GM11168 (cell line): ENCODE measurements around the gene TP53TG5.

Experiments used
- in situ Hi-C: fragments of 300-500 bp; cut with MboI; formaldehyde crosslinking; loops from one replicate; pipeline ENCODE4 v1.12.0; 2022; ENCODE audit warnings: low sequenced_read_pairs; ENCODE audit not compliant: unreplicated experiment

The TP53TG5 gene

DNA sequence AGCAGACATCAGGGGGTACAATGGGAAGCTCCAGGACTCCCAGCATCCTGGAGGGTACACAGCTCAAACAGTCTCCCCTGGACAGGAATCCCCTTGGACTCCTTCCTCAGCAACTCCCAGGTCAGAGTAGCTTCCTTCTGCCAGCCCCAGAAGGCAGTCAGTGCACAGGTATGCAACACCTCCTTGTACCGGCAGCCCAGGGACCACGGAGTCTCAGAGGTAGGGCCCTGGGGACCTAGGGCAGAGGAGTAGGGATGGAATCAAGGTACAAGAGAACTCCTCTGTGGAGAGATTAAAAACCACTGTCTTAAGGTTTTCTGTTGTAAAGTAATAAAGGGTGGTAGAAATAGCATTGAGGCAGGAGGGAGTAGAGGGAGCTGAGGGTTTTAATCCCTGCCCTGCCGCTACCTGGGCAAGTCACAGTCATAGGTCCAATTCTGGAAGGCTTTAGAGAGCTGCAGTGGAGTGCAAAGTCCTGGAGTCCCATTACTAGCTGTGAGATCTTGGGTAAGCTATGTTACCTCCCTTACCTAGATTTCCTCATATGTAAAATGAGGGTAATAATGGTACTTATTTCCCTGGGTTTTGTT lies 7.5 kb downstream of the TP53TG5 start:
- in situ Hi-C loops: loop anchor here (5.0 to 25.0 kb wide), 2 partner anchors 62 to 392 kb away; no protein-coding TSS in a partner anchor

DNA sequence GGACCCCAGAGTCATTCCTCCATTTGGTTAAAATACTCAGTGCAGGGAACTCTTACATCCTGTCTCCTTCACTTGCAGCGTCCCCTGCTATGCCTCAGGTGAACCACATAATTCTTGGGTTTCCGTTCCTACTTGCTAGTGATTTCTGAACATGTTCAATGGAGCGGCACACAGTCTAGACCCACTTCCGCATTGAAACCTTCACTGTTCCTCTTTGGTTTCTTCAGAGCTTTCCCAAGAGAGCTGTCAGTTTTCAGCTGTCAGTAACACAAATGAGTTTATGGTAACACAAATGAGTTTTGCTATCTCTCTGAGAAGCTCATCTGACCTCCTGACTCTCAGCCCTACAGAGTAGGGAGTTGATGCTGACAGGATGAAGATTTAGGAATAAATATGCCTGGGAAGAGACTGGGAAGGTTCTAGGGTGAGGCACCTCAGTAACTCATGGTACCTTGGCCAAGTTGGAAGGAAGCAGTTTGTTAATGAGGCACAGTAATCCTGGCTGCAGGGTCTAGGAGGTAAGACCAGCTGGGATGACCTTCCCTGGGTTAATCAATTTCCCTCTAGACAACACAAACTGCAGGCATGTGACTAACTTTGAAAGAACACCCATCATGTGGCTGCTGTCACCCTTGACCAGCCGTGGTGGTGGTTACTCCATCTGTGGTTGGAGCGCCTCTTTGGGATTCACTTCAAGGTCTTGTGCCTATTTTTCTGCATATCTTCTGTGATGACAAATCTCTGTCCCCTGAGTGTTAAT lies 9.7 kb downstream of the TP53TG5 start:
- in situ Hi-C loops: loop anchor here (25.0 kb wide), 1 partner anchor 394 kb away; no protein-coding TSS in a partner anchor

DNA sequence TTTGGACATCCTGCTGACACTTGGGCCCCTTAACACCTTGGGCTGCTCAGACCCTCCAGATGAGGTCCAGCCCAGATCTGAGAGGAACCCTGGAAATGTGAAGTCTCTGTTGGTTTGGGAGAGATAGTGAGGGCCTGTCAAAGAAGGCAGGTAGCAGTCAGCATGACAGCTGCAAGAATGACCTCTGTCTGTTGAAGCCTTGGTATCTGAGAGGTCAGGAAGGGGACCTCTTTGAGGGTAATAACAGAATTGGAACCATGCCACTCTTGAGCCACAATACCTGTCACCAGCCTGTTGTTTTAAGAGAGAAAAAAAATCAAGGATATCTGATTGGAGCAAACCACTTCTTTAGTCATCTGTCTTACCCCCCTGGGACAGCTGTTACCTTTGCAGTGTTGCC lies 11.0 kb downstream of the TP53TG5 start:
- in situ Hi-C loops: loop anchor here (25.0 kb wide), 1 partner anchor 395 kb away; no protein-coding TSS in a partner anchor

DNA sequence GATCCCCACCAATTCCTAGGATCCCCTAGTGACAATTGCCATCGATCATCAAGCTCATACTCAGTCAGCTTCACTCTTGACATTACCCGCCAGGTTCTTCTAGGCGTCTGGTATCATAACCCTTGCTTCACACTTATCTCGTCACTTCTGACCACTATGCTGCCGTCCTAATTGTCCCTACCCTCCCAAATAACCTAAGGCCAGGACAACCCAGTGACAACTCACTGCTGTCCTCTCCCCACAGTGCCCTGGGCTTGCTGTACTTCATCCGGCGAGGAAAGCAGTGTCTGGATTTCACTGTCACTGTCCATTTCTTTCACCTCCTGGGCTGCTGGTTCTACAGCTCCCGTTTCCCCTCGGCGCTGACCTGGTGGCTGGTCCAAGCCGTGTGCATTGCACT lies 11.5 kb downstream of the TP53TG5 start:
- in situ Hi-C loops: loop anchor here (25.0 kb wide), 1 partner anchor 396 kb away; no protein-coding TSS in a partner anchor

DNA sequence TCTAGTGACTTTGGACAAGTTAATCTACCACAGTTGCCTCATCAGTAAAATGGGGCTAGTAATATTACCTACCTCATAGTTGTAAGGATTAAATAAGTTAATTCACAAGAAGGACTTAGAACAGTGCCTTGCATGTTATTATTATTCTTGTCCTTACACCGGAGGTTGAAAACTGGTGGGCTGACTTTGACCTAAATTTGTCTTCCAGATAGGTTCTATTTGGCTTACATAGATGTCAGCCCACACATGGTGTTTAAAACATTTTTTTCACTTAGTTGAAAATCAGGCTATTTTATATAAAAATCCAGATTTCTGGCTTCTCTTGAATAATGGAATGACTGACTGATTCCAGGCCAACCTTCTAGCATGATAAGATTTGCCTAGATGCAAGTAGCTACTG lies 11.9 kb downstream of the TP53TG5 start:
- in situ Hi-C loops: loop anchor here (25.0 kb wide), 1 partner anchor 396 kb away; no protein-coding TSS in a partner anchor

DNA sequence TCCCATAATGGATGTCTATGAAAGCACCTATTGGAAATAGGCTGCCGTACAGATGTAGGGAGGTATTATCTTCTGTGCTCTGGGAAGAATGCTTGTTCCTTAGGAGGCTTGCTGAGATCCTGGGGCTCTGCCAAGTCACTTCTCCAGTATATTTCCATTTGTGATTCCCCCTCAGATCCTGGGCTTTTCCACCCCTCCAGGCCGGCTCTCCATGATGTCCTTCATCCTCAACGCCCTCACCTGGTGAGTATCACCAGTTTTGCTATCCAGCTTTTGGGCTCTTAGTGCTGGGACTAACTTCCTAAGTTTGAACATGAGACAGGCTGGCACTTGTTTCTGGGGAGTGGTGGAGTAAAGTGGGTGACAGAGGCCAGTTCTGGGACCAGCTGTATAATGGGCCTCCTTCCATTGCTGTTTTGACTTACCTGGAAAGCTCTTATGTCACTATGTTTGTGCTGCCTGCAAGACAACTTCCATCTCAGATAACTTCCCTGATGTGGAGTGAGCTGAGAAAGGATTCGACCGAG lies 12.6 kb downstream of the TP53TG5 start:
- in situ Hi-C loops: loop anchor here (25.0 kb wide), 1 partner anchor 397 kb away; no protein-coding TSS in a partner anchor

DNA sequence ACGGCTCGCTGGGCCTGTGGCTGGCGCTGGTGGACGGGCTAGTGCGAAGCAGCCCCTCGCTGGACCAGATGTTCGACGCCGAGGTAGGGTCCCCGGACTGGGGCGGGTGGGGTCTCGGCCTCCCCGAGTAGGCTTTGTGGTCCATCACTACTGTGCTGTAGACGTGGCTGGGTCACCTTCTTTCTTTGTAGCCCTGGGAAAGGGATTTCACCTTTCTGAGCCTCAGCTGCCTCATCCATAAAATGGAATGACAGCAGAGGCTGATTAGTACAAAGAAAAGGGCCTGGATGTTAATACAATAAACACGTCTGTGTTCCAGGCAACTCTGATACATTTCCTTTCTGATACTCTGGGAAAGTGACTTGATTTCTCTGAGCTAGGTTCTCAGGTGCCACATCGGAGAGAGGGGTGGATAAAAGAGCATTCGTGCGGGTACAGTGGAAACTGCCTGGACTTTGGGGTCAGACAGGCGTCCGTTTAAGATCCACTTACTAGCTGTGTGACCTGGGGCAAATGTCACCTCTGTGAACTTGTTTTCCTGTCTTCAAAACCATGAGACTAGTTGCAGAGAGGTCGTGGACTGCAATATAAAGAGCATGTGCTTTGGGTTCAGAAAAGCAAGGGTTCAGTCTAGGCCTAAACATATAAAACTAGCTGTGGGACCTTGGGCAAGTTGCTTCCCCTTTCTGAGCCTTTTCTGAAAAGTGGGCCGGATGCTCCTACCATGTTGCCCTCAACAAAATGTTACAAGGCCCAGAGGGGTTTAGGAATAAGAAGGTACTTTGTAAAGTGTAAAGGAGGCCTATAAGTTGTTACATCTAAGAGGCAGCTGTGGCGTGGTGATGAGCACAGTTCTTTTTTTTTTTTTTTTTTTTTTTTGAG lies 14.3 kb downstream of the TP53TG5 start:
- in situ Hi-C loops: loop anchor here (25.0 kb wide), 1 partner anchor 398 kb away; no protein-coding TSS in a partner anchor

DNA sequence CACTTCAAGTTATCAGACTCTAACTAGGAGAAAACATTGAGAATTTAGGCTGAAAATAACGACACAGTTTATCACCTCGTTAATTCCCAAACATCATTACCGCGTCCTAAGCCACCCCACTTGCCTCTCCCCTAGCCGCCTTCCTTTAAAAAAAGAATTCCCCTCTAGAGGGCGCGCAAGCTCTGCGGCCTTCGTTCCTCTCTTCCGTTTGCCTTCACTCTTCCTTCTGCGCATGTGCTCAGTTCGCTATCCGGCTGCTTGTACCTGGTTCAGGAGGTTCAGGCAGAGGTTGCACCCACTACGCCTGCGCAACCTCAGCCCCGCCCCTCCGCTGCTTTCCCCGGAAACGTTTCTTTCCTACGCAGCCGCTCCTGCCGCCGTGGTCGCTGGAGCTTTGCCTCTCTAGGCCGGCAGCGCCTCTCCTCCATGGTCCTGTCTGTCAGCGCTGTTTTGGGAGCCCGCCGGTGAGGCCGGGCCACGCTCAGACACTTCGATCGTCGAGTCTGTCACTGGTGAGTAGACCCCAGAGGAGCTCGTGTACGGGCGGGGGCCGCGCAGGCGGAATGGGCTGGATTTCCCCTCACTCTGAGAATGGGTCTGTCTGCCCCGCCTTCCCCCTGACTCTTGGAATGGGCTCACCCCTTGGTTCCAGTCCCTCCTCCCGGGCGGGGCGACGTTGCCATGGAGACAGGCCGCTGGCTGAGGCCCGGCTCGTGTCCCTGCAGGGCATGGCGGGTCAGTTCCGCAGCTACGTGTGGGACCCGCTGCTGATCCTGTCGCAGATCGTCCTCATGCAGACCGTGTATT lies 15.1 kb downstream of the TP53TG5 start, which contains the start of gene SYS1:
Gene SYS1 (plus strand): TSS at position 353 of the 807 bp plus-strand sequence. CDS start 376 bp downstream, at position 729.
- in situ Hi-C loops: loop anchor here (25.0 kb wide), 1 partner anchor 399 kb away; no protein-coding TSS in a partner anchor

DNA sequence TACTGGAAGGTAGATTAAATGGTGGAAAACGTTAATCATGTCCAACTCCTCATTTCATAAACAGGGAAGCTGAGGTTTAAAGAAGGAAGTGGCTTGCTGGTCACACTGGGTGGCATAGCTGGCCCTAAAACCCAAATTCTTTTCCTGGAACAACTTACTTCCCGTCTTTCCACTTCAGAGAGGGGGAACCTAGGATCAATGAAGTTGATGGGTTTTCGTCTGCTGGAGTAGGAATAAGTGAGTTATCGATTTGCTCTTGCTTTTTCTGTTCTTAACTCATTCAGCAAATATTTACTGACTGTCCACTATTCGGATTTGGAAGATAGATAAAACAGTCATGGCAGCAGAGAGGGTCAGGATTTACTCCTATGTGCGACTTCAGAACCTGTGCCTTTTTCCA lies 16.3 kb downstream of the TP53TG5 start:
- in situ Hi-C loops: loop anchor here (25.0 kb wide), 1 partner anchor 401 kb away; no protein-coding TSS in a partner anchor

DNA sequence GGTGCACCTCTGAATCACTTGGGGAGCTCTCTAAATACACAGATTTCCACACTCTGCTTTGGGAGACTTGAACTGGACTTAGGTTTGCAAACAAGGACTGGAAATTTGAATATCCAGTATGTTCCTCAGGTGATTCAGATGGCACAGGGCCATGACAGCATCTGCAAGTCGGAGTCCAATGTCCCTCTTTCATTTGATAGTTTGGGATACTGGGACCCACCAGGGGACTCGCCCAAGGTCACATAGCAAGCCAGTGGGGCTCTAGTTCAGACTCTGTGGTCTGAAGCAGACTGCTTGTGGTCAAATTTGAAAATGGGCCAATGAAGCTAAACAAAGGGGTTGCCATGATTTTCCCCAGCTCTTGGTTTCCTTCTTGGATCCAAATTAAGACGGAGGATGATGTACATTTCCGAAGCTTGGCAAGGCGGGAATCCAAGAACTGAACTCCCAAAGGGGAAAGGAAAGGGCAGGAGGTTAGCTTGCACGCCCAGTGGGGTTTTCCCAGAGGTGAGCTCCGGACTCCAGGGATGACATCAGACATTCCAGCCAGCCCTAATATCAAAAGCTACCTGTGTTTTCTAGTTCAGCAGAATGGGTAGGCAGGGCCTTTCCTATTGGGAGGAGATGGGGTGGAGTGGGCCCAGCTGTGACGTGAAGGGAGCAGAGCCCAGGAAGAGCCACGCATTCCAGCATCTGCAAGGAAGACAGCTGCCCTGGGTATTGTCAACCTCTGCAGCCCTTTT lies 18.5 kb downstream of the TP53TG5 start:
- in situ Hi-C loops: loop anchor here (25.0 kb wide), 1 partner anchor 403 kb away; no protein-coding TSS in a partner anchor

DNA sequence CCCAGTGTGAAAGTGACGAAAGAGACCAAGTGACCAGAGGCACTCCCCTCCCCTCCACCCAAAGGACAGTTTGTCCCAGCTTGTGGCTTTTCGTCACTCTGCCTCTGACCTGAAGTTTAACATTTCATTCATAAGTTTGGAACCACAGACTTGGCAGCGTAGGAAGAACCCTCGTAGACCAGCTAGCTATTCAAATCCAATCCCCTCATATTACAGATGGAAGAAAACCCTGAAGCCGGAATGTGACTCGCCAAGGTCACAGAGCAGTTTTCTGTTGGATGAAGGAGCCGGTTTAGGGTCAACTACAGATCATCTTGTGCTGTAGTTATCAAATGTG lies 19.1 kb downstream of the TP53TG5 start:
- in situ Hi-C loops: loop anchor here (25.0 kb wide), 1 partner anchor 403 kb away; no protein-coding TSS in a partner anchor

DNA sequence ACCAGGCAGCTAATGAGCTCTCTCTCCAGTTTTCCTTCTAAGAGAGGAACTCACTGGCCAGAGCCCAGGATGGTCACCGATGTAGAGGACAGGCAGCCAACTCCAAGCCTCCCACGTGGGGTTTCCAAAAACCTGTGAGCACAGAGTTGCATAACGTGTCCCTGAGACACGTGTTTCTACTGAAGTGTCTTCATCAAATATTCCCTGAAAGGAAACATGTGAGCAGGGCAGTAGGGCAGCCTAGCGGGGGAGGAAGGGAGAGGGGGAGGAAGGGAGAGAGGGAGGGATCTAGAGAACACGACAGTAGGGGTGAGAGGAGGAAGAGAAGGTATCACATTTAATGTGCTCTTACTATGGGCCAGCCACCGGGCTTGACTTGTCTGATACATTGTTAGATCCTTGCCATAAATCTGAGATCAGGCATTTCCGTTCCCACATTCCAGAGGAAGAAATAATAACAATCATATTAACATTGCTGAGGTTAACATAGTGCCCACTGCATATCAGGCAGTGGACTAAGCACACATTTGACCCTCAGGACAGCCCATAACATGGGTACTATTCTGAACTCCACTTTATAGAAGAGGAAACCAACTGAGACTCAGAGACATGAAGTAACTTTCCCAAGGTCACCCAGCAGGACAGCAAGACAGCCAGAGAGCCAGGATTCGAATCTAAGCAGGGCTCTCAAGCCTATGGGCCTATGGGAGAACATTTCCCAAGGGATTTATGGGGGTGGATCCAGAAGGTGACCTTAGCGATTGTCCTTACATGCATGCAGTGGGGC lies 19.6 kb downstream of the TP53TG5 start:
- in situ Hi-C loops: loop anchor here (25.0 kb wide), 1 partner anchor 404 kb away; no protein-coding TSS in a partner anchor

DNA sequence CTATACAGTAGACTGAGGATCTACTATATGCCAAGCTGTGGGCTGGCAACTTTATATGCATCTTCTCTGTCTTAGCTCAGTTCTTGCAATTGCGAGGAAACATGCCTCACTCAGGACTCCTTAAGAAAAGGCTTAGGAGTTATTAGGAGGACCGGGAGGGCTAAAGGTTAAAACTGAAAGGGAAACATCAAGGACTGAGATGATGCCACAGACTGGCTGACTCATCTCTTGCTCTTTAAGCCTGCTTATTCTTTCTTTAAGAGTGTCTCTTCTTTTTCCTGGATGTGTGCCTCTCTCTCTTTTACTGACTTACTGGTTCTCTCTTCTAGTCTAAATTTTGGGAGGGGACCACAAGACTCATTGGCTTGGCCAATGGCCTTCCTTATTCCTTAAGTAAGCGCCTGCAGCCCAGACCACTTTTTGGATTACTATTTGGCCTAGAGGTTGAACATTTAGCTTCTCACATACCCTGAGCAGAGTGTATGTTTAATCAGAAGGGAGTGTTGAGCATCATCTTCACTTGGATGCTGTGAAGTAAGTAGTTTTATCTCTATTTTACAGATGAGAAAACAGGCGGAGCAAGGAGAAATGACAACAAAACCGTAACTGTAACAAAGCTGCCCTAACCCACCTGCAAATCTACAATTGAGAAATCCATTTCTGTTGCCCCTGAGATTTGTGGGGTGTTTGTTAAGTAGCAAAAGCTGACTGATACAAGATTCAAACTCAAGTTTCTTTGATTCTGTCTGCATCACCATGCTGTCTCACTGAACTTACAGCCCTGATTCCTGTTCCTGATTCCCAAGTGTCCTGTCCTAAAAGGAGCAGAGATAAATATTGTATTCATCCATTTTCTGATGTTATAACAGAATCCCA lies 22.7 kb downstream of the TP53TG5 start:
- in situ Hi-C loops: loop anchor here (25.0 kb wide), 1 partner anchor 407 kb away; no protein-coding TSS in a partner anchor

DNA sequence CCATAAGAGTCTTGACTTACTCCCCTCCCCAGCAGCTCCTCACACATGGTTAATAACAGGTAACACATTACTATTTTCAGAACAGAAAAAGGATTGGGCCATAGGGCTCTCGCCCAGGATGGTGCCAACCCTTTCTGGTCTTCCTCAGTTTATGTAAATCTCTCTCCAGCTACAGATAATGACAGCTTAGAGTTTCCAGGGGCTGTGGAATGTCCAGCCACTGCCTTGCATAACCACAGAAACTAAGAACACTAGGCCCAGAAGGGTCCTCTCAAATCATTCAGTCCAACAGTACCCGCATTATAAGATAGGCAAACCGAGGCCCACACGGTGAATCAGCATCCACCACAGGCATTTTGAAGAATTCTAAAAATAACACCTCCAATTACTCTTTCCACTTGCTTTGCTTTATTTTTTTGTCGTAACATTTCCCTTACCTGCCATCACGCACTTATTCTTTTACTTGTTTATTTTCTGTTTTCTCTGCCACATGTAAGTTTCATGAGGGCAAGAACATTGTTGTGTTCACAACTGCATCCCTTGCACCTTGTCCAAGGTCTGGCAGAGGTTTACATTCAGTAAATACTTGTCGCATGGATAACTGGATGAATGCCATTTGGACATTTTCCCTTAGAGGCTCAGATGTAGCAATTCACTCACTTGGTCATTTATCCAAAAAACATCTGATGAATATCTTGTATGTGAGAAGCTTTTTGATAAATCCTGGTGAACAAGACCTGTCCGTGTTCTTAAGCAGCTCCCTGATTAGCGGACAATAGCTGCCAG lies 23.5 kb downstream of the TP53TG5 start:
- in situ Hi-C loops: loop anchor here (25.0 kb wide), 1 partner anchor 408 kb away; no protein-coding TSS in a partner anchor

DNA sequence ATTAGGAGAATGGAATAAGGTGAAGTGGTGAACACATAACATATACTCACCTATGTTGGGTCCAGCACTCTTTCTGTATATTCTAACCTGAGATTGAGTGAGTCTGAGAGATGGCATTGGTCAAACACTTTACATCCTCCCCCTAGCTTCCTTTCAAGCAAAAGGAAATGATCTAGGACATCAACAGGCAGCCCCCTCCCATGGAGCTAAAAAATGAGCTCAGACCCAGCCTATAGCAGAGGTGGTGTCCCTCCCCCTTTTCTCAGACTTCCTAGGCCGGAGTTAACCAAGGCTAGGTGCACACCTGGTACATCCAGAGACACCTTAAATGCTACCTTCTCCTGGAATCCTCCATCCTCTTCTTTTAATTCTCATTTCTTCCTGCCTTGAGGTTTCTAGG lies 24.4 kb downstream of the TP53TG5 start:
- in situ Hi-C loops: loop anchor here (25.0 kb wide), 1 partner anchor 409 kb away; no protein-coding TSS in a partner anchor

DNA sequence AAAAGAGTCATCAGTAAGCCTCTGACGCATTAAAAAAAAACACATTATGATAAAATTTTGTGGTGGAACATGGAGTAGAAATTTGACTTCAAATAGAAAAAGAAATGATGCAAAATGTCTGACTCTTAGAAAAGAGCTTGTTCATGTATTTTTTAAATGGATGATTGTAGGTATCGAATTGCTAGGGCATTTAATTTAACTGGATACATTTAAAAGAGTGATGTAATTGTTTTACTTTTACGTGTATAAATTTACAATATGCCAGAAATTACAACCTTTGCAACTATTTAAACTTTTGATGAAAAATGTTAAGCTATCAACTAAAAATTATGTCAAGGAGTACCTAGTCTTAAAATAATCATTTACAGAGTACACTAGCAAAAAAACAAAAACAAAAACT lies 25.4 kb downstream of the TP53TG5 start:
- in situ Hi-C loops: loop anchor here (25.0 kb wide), 1 partner anchor 410 kb away; no protein-coding TSS in a partner anchor
